ENCODE measurements around the gene CASZ1. TPM values are rescaled to one million over a fixed set of nuclear protein-coding genes. Genes with fewer than 3 reads are reported as not detected.

Gene CASZ1
- total and polyA plus RNA-seq, 2 experiments from 2014 or later, result 3.6 to 6.9 TPM

DNA sequence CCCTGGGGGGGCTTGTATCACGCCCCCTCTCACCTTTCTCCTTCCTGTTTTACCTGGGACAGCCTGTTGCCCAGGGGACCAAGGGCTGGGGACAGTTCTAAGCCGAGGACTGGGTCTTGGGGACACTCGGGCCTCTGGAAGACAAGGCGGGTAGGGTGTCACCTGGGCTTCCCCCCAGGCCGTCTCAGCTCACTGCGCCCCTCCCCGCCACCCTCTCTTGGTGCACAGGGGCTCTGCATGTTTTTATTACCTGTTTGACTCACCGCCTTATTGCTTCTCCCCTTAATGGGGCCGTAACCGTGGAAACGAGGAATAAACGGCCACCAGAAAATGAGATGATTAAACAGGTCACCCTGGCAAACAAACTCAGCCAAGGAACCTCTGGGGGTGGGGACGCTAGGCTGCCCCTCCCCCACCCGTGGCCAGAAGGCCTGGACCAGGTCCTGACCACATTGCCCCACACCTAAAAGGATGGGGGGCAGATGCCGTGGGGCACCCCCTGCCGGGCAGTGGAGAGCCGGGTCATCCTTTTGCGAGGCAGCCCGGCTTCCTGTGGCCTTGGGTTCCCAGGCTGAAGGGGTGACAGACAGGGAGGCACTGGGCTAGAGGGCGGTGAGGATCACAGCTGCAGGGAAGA, 109.9 kb downstream of the CASZ1 start:
- H3K9me3 ChIP-seq (ENCODE audit: low read depth), result no peaks in the 10 kb centered on the region
- H4K20me1 ChIP-seq (ENCODE audit: insufficient read depth, poor library complexity, severe bottlenecking), result peaks cover 3% of the 10 kb centered on the region
- H2AFZ ChIP-seq, result no peak overlapping the region
- no peaks in the 10 kb centered on the region for H3K27me3 ChIP-seq
- H3K27ac ChIP-seq, result peak overlapping the region; percentile 95
- 40% methylated on average over 19 of the region's 20 CpGs for WGBS (ENCODE audit: low lambda C conversion rate, missing lambda C conversion rate)
- peaks cover 43% of the 10 kb centered on the region for H3K79me2 ChIP-seq
- H3K4me2 ChIP-seq, result peak overlapping the region; percentile 65
- H3K4me3 ChIP-seq, result no peak overlapping the region
- TF ChIP-seq EZH2 (IDR thresholded peaks at IDR 0.05; ENCODE audit: borderline replicate concordance), result no peak
- no peak for TF ChIP-seq EZH2phosphoT487 (IDR thresholded peaks at IDR 0.05; ENCODE audit: low read depth, severe bottlenecking, unreplicated experiment)
- TF ChIP-seq CTCF (IDR thresholded peaks at IDR 0.05; ENCODE audit: poor library complexity), result no peak
- H3K4me1 ChIP-seq (ENCODE audit: insufficient read depth), result peaks cover 53% of the 10 kb centered on the region
- H3K36me3 ChIP-seq (replicated peaks; ENCODE audit: insufficient read depth, low read depth), result no peaks in the 10 kb centered on the region
- DNase-seq (ENCODE audit: low spot score), result peak; percentile 81
- H3K9me2 ChIP-seq (replicated peaks; ENCODE audit: insufficient read depth), result no peaks in the 10 kb centered on the region

DNA sequence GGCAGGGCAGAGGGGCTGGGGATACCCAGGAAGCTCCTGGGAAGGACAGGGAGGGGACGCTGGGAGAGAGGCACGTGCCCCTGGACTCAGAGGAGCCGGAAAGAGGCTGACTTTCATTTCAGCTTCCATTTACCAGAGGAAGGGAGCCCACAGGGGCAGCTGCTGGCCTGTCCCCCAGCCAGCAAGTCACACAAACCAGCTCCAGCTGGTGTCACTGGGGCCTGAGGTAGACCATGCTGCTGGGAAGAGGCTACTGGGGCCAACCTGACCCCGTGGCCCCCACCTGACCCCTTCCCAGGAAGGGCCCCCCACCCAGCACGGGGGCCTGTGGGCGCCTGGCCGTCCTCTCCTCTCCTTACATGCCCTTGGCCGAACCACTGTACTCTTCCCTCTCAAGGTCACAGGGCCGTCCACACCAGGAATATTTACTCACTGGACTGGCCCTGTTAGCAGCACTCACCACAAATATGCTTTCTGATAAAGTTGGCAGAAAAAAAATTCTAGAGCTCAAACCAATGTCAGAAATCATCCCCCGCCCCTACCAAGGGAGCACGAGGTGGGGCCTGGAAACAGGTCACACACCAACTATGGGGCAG, 110.5 kb downstream of the CASZ1 start:
- Histone ChIP-seq H3K4me2 (peak overlapping the region; percentile 65), H3K27ac (peak overlapping the region; percentile 95), H3K4me1 (ENCODE audit: insufficient read depth) (peaks cover 51% of the 10 kb centered on the region), H3K9me3 (ENCODE audit: low read depth) (no peaks in the 10 kb centered on the region), H3K9me2 (replicated peaks; ENCODE audit: insufficient read depth) (no peaks in the 10 kb centered on the region), H4K20me1 (ENCODE audit: insufficient read depth, poor library complexity, severe bottlenecking) (peaks cover 3% of the 10 kb centered on the region), H3K79me2 (peaks cover 37% of the 10 kb centered on the region), H3K4me3 (no peak overlapping the region), H2AFZ (no peak overlapping the region), H3K27me3 (no peaks in the 10 kb centered on the region), H3K36me3 (replicated peaks; ENCODE audit: insufficient read depth, low read depth) (no peaks in the 10 kb centered on the region)
- WGBS (ENCODE audit: low lambda C conversion rate, missing lambda C conversion rate), result 50% methylated on average over 11 of the region's 11 CpGs
- no peak for TF ChIP-seq EZH2phosphoT487 (IDR thresholded peaks at IDR 0.05; ENCODE audit: low read depth, severe bottlenecking, unreplicated experiment)
- no peak for TF ChIP-seq EZH2 (IDR thresholded peaks at IDR 0.05; ENCODE audit: borderline replicate concordance)
- TF ChIP-seq CTCF (IDR thresholded peaks at IDR 0.05; ENCODE audit: poor library complexity), result no peak
- peak; percentile 61 for DNase-seq (ENCODE audit: low spot score)

GRCh38 chr1:10685196-10685807, 111.1 kb downstream of the CASZ1 start:
- H3K27ac ChIP-seq, result peak overlapping the region; percentile 95
- whole genome bisulfite sequencing (ENCODE audit: low lambda C conversion rate, missing lambda C conversion rate), result 74% methylated on average over 15 of the region's 15 CpGs
- no peak overlapping the region for H2AFZ ChIP-seq
- TF ChIP-seq EZH2 (IDR thresholded peaks at IDR 0.05; ENCODE audit: borderline replicate concordance), result no peak
- TF ChIP-seq CTCF (IDR thresholded peaks at IDR 0.05; ENCODE audit: poor library complexity), result no peak
- no peak for TF ChIP-seq EZH2phosphoT487 (IDR thresholded peaks at IDR 0.05; ENCODE audit: low read depth, severe bottlenecking, unreplicated experiment)
- peaks cover 31% of the 10 kb centered on the region for H3K79me2 ChIP-seq
- no peaks in the 10 kb centered on the region for H3K36me3 ChIP-seq (replicated peaks; ENCODE audit: insufficient read depth, low read depth)
- H3K27me3 ChIP-seq, result no peaks in the 10 kb centered on the region
- no peaks in the 10 kb centered on the region for H3K9me2 ChIP-seq (replicated peaks; ENCODE audit: insufficient read depth)
- peaks cover 57% of the 10 kb centered on the region for H3K4me1 ChIP-seq (ENCODE audit: insufficient read depth)
- peaks cover 3% of the 10 kb centered on the region for H4K20me1 ChIP-seq (ENCODE audit: insufficient read depth, poor library complexity, severe bottlenecking)
- H3K4me2 ChIP-seq, result peak overlapping the region; percentile 65
- DNase-seq (ENCODE audit: low spot score), result no peak
- H3K9me3 ChIP-seq (ENCODE audit: low read depth), result no peaks in the 10 kb centered on the region
- no peak overlapping the region for H3K4me3 ChIP-seq

All from hepatocyte (in vitro differentiated cells).